Trophoblast cell (in vitro differentiated cells and primary cell): ENCODE data around the gene PCBP4.
A peak's percentile ranks its signal among the peaks of the same experiment; 100 is the strongest.

Experiments used
- DNase-seq, 2 donors: peaks; one replicate each; pipeline ENCODE4 v3.0.0-alpha.2; 2016
- H2AFZ ChIP-seq: 2 replicates; pipeline ENCODE4 v1.6.1; 2013; ENCODE audit warnings: low read length, moderate library complexity, mild to moderate bottlenecking; ENCODE audit not compliant: insufficient read depth, poor library complexity
- H2AK5ac ChIP-seq: 2 replicates; pipeline ENCODE4 v1.6.1; 2013; ENCODE audit warnings: mild to moderate bottlenecking, low read length
- H2BK120ac ChIP-seq: 2 replicates; pipeline ENCODE4 v1.6.1; 2013; ENCODE audit warnings: low read length, mild to moderate bottlenecking, moderate library complexity; ENCODE audit not compliant: insufficient read depth, poor library complexity
- H2BK12ac ChIP-seq: 2 replicates; pipeline ENCODE4 v1.6.1; 2013; ENCODE audit warnings: mild to moderate bottlenecking, low read length, moderate library complexity
- H2BK5ac ChIP-seq: 2 replicates; pipeline ENCODE4 v1.6.1; 2013; ENCODE audit warnings: low read length, low read depth, moderate library complexity, mild to moderate bottlenecking; ENCODE audit not compliant: poor library complexity
- H3K14ac ChIP-seq: 2 replicates; pipeline ENCODE4 v1.6.1; 2013; ENCODE audit warnings: mild to moderate bottlenecking, low read length
- H3K18ac ChIP-seq: 2 replicates; pipeline ENCODE4 v1.6.1; 2013; ENCODE audit warnings: mild to moderate bottlenecking, low read length
- H3K23ac ChIP-seq: 2 replicates; pipeline ENCODE4 v1.6.1; 2013; ENCODE audit warnings: low read length
- H3K27ac ChIP-seq: 2 replicates; pipeline ENCODE4 v1.5.1; 2013; ENCODE audit warnings: low read depth, mild to moderate bottlenecking, inconsistent platforms, low read length, moderate library complexity
- H3K27me3 ChIP-seq: 2 replicates; pipeline ENCODE4 v1.6.1; 2013; ENCODE audit warnings: inconsistent platforms, mild to moderate bottlenecking, low read length, moderate library complexity; ENCODE audit not compliant: insufficient read depth
- H3K36me3 ChIP-seq, 2 experiments: 1 replicate in 1 of 2; 2 replicates in 1 of 2; pipeline ENCODE4 v1.6.1; 2013; ENCODE audit warnings: low read length in 2 of 2, mild to moderate bottlenecking in 2 of 2, moderate library complexity in 1 of 2; ENCODE audit not compliant: insufficient read depth in 2 of 2, control insufficient read depth in 1 of 2
- H3K4ac ChIP-seq: 2 replicates; pipeline ENCODE4 v1.6.1; 2013; ENCODE audit warnings: low read depth, mild to moderate bottlenecking, low read length, moderate library complexity
- H3K4me1 ChIP-seq, 2 experiments: 1 replicate in 1 of 2; 2 replicates in 1 of 2; pipeline ENCODE4 v1.6.1; 2013; ENCODE audit warnings: low read length in 2 of 2, mild to moderate bottlenecking in 2 of 2, moderate library complexity in 1 of 2; ENCODE audit not compliant: insufficient read depth in 2 of 2, control insufficient read depth in 1 of 2
- H3K4me2 ChIP-seq: 2 replicates; pipeline ENCODE4 v1.6.1; 2013; ENCODE audit warnings: inconsistent platforms, mild to moderate bottlenecking, low read length, moderate library complexity
- H3K4me3 ChIP-seq: 2 replicates; pipeline ENCODE4 v1.5.1; 2013; ENCODE audit warnings: mild to moderate bottlenecking, low read depth, low read length, inconsistent platforms
- H3K79me1 ChIP-seq: one replicate; pipeline ENCODE4 v1.6.1; 2013; ENCODE audit warnings: low read length
- H3K79me2 ChIP-seq: 2 replicates; pipeline ENCODE4 v1.6.1; 2013; ENCODE audit warnings: low read length, mild to moderate bottlenecking; ENCODE audit not compliant: control insufficient read depth, insufficient read depth, poor library complexity
- H3K9ac ChIP-seq: 2 replicates; pipeline ENCODE4 v1.6.1; 2013; ENCODE audit warnings: mild to moderate bottlenecking, low read length
- H3K9me3 ChIP-seq: 2 replicates; pipeline ENCODE4 v1.6.1; 2013; ENCODE audit warnings: low read depth, mild to moderate bottlenecking, control low read depth, inconsistent platforms, low read length; ENCODE audit not compliant: insufficient read depth
- H4K12ac ChIP-seq: 2 replicates; pipeline ENCODE4 v1.6.1; 2013; ENCODE audit warnings: low read depth, mild to moderate bottlenecking, low read length, moderate library complexity
- H4K8ac ChIP-seq: 2 replicates; pipeline ENCODE4 v1.6.1; 2013; ENCODE audit warnings: low read depth, mild to moderate bottlenecking, low read length, moderate library complexity
- H4K91ac ChIP-seq: one replicate; pipeline ENCODE4 v1.6.1; 2013; ENCODE audit warnings: low read depth, mild to moderate bottlenecking, low read length, moderate library complexity
- WGBS: extraction: QIAGEN DNeasy Blood & Tissue Kit; methylation state at CpG from one replicate; pipeline ENCODE4 v1.1.7; 2013; ENCODE audit warnings: missing lambda C conversion rate; ENCODE audit not compliant: insufficient read length, insufficient coverage; ENCODE audit errors: extremely low coverage; 5-methylcytosine and 5-hydroxymethylcytosine counted together

The PCBP4 gene

DNA sequence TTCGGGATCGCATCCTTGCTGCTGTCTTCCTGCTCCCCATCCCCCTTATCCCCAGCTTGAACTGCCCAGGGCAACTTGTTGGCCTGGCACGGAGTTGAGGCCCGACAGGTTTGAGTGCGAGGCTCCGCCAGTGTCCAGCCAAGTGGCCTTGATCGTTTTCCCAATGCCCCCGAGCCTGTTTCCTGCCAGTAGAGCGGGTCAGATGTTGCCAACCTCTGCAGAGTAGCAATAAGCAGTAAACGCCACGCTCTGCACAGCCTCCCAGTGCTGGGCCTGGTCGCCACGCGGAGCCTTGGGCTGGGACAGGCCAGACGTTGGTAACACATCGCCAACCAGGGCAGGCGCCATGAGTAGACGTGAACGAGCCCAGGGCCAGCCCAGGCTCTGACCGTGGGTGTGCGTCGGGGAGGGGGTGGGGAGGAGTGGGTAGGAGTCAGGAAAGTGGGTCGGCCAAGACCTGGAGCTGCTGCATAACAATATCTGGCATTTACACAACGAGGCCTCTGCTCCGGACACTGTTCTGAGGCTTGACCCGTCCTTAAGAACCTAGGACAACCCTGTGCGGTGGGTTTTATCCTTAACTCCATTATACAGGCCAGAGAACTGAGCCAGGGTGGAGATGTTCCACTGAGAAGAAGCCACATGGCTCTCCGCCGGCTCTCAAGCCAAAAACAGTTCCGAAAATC lies 7.2 kb upstream of the PCBP4 start:
- Histone ChIP-seq H3K18ac (peak overlapping the region; percentile 20), H3K14ac (peak overlapping the region; percentile 54), H2BK12ac (peak overlapping the region; percentile 9), H3K4me2 (peak overlapping the region; percentile 79), H3K9ac (peak overlapping the region; percentile 24), H2BK120ac (peak overlapping the region; percentile 70), H4K12ac (peak overlapping the region; percentile 62), H3K4me3 (peak overlapping the region; percentile 67), H3K79me1 (peaks cover 13% of the 10 kb centered on the region), H2AFZ (peak overlapping the region; percentile 59), H4K91ac (peak overlapping the region; percentile 26), H3K23ac (no peak overlapping the region), H3K4ac (no peak overlapping the region), H2BK5ac (no peak overlapping the region), H3K4me1 (peaks cover 15 to 19% of the 10 kb centered on the region in 2 experiments), H4K8ac (peak overlapping the region; percentile 51), H3K27me3 (no peaks in the 10 kb centered on the region), H3K9me3 (no peaks in the 10 kb centered on the region), H3K27ac (no peak overlapping the region), H3K79me2 (peaks cover 4% of the 10 kb centered on the region), H2AK5ac (peak overlapping the region; percentile 10), H3K36me3 (no peaks in the 10 kb centered on the region)
- WGBS = no CpG with 5 or more reads among the region's 30 CpGs
- no peak for DNase-seq

DNA sequence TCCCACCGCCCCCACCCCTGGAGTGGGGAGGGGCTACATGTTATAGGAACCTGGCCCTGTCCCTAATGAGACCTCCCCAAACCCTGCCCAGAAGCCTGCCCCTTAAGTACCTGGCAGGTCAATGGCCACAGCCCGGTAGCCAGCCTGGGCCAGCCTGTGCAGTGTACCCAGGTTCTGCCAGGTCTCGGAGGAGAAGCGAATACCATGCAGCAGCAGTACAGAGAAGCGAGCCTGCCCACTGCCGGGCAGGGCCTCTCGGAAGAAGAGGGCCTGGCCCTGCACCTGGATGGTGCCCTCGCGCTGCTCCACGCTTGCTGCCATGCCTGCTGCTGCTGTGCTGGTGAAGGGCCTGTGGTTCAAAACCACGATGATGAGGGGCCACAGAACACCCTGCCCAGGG lies 4.1 kb upstream of the PCBP4 start:
- Histone ChIP-seq H4K91ac (no peak overlapping the region), H3K9me3 (no peaks in the 10 kb centered on the region), H3K14ac (no peak overlapping the region), H3K4ac (no peak overlapping the region), H2BK120ac (no peak overlapping the region), H3K23ac (no peak overlapping the region), H3K18ac (no peak overlapping the region), H3K27me3 (no peaks in the 10 kb centered on the region), H3K9ac (no peak overlapping the region), H4K8ac (no peak overlapping the region), H3K36me3 (no peaks in the 10 kb centered on the region), H2AFZ (no peak overlapping the region), H3K4me3 (no peak overlapping the region), H2BK5ac (no peak overlapping the region), H2BK12ac (no peak overlapping the region), H3K4me2 (no peak overlapping the region), H3K79me2 (peaks cover 14% of the 10 kb centered on the region), H3K79me1 (peaks cover 27% of the 10 kb centered on the region), H2AK5ac (no peak overlapping the region), H3K4me1 (peaks cover 28 to 36% of the 10 kb centered on the region in 2 experiments), H3K27ac (no peak overlapping the region), H4K12ac (no peak overlapping the region)
- DNase-seq = no peak
- no CpG with 5 or more reads among the region's 11 CpGs for WGBS

DNA sequence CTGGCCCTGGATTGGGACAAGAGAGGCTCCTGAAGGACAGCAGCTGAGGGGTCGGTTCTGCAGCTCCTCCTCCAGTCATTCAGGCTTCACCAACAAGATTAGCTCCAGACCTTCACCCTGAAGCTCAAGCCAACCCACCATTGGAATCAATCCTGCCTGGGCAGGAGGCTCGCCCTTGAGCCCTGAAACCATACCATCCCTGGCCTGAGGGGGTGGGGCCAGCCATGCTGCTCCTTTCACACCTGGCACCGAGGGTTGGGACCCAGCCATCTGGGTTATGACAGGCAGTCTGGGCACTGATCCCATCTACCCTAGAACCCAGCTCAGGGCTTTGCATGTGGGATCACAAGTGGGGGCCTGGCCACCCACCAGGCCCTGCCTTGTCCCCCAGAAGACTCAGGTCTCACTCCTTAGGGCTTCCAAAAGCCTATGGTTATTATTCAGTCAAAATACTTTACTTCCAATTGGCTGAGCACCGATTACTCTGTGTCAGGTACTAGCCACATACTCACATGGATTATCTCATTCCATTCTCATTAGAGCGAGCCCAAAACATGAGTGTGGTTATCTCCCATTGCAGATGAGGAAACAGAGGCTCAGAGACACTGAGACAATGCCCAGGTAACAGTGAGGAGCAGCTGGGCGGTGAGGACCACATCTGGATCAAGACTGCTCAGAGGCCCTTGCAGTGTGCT lies 3.5 kb upstream of the PCBP4 start:
- no peak overlapping the region for H2BK12ac ChIP-seq
- no peak overlapping the region for H3K18ac ChIP-seq
- H3K4me2 ChIP-seq = no peak overlapping the region
- H2AK5ac ChIP-seq = no peak overlapping the region
- H3K4ac ChIP-seq = no peak overlapping the region
- H3K36me3 ChIP-seq = no peaks in the 10 kb centered on the region
- no peak overlapping the region for H2BK120ac ChIP-seq
- no peak overlapping the region for H3K4me3 ChIP-seq
- H2AFZ ChIP-seq = no peak overlapping the region
- H3K4me1 ChIP-seq = peaks cover 27 to 40% of the 10 kb centered on the region in 2 experiments
- H3K23ac ChIP-seq = no peak overlapping the region
- peaks cover 14% of the 10 kb centered on the region for H3K79me2 ChIP-seq
- no peak overlapping the region for H3K27ac ChIP-seq
- no peaks in the 10 kb centered on the region for H3K9me3 ChIP-seq
- no peak for DNase-seq
- H4K12ac ChIP-seq = no peak overlapping the region
- H2BK5ac ChIP-seq = no peak overlapping the region
- no peak overlapping the region for H4K8ac ChIP-seq
- WGBS = no CpG with 5 or more reads among the region's 6 CpGs
- H4K91ac ChIP-seq = no peak overlapping the region
- H3K14ac ChIP-seq = no peak overlapping the region
- H3K79me1 ChIP-seq = peaks cover 27% of the 10 kb centered on the region
- H3K27me3 ChIP-seq = no peaks in the 10 kb centered on the region
- no peak overlapping the region for H3K9ac ChIP-seq

DNA sequence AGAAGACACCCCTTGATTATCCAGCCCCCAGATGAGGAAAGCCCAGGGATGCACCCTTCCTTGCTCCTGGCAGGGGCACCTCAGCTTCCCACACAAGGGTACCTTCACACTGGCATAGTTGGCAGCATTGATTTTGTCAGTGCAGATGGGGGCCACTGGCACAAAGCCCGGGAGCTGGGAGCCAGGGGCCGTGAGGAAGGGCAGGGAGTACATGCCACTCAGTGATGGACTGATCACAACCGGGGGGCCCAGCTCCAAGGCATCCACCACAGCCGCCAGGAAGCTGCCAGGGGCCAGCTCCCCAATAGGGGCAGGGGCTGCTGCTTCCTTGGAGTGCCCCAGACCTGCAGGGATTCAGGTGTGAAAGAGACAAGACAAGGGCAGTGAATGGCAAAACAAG lies 2.6 kb upstream of the PCBP4 start:
- peaks cover 22% of the 10 kb centered on the region for H3K79me1 ChIP-seq
- no peak overlapping the region for H3K18ac ChIP-seq
- H3K23ac ChIP-seq = no peak overlapping the region
- no peak overlapping the region for H4K12ac ChIP-seq
- H3K36me3 ChIP-seq = no peaks in the 10 kb centered on the region
- no peak overlapping the region for H3K14ac ChIP-seq
- H2AFZ ChIP-seq = no peak overlapping the region
- WGBS = no CpG with 5 or more reads among the region's 4 CpGs
- H2BK12ac ChIP-seq = no peak overlapping the region
- H3K4ac ChIP-seq = no peak overlapping the region
- H4K91ac ChIP-seq = no peak overlapping the region
- DNase-seq = no peak
- H3K27ac ChIP-seq = no peak overlapping the region
- peaks cover 12% of the 10 kb centered on the region for H3K79me2 ChIP-seq
- no peak overlapping the region for H3K9ac ChIP-seq
- no peaks in the 10 kb centered on the region for H3K27me3 ChIP-seq
- no peaks in the 10 kb centered on the region for H3K9me3 ChIP-seq
- H3K4me1 ChIP-seq = peaks cover 25 to 34% of the 10 kb centered on the region in 2 experiments
- no peak overlapping the region for H3K4me2 ChIP-seq
- no peak overlapping the region for H2AK5ac ChIP-seq
- no peak overlapping the region for H2BK120ac ChIP-seq
- H3K4me3 ChIP-seq = no peak overlapping the region
- H2BK5ac ChIP-seq = no peak overlapping the region
- H4K8ac ChIP-seq = no peak overlapping the region
